ENCODE data around the gene BCAS3. TPM values are rescaled to one million over a fixed set of nuclear protein-coding genes. Genes with fewer than 3 reads are reported as not detected.

BCAS3 gene
- total RNA-seq, 2 experiments from 2014 or later: 5.1 to 6.9 TPM

GRCh38 chr17:61335845-61336655 lies 658.4 kb downstream of the BCAS3 start:
- DNase-seq (no peak), ATAC-seq (no peak)
- POLR2A ChIA-PET: no interaction called here
- H3K27me3 Mint-ChIP-seq: no peaks in the 10 kb centered on the region
- no peak overlapping the region for H3K27ac Mint-ChIP-seq
- H3K9me3 Mint-ChIP-seq: no peaks in the 10 kb centered on the region
- no peaks in the 10 kb centered on the region for H3K4me1 Mint-ChIP-seq (ENCODE audit: low read depth)
- intact Hi-C loops (cut with micrococcal nuclease): no loop called here
- TF ChIP-seq CTCF (IDR thresholded peaks at IDR 0.05): no peak
- CTCF ChIA-PET: interaction anchor here (1.0 kb wide), 1 partner anchor 54 kb away, joined by 4 read pairs; no protein-coding TSS in a partner anchor
- H3K4me3 Mint-ChIP-seq: no peak overlapping the region
- no peaks in the 10 kb centered on the region for H3K36me3 Mint-ChIP-seq (ENCODE audit: low read depth)

- Mint-ChIP-seq H3K9me3 (no peaks in the 10 kb centered on the region), H3K4me1 (ENCODE audit: low read depth) (no peaks in the 10 kb centered on the region), H3K4me3 (no peak overlapping the region), H3K27me3 (no peaks in the 10 kb centered on the region), H3K27ac (no peak overlapping the region), H3K36me3 (ENCODE audit: low read depth) (no peaks in the 10 kb centered on the region)
- intact Hi-C loops (cut with micrococcal nuclease): no loop called here
- no peak for ATAC-seq
- no peak for DNase-seq
- POLR2A ChIA-PET: no interaction called here
- CTCF ChIA-PET: no interaction called here
- no peak for TF ChIP-seq CTCF (IDR thresholded peaks at IDR 0.05)
Observed at GRCh38 chr17:61337290-61337689, 659.6 kb downstream of the BCAS3 start.

GRCh38 chr17:61338000-61338798 lies 660.5 kb downstream of the BCAS3 start:
- TF ChIP-seq CTCF (IDR thresholded peaks at IDR 0.05): no peak
- intact Hi-C loops (cut with micrococcal nuclease): no loop called here
- Mint-ChIP-seq H3K9me3 (no peaks in the 10 kb centered on the region), H3K27me3 (no peaks in the 10 kb centered on the region), H3K4me3 (no peak overlapping the region), H3K4me1 (ENCODE audit: low read depth) (no peaks in the 10 kb centered on the region), H3K36me3 (ENCODE audit: low read depth) (no peaks in the 10 kb centered on the region), H3K27ac (no peak overlapping the region)
- DNase-seq (no peak), ATAC-seq (no peak)
- ChIA-PET CTCF (no interaction called here), POLR2A (no interaction called here)

- no peak for DNase-seq
- Mint-ChIP-seq H3K36me3 (ENCODE audit: low read depth) (no peaks in the 10 kb centered on the region), H3K27ac (no peak overlapping the region), H3K27me3 (no peaks in the 10 kb centered on the region), H3K4me3 (no peak overlapping the region), H3K4me1 (ENCODE audit: low read depth) (no peaks in the 10 kb centered on the region), H3K9me3 (no peaks in the 10 kb centered on the region)
- ATAC-seq: no peak
- no peak for TF ChIP-seq CTCF (IDR thresholded peaks at IDR 0.05)
- ChIA-PET CTCF (no interaction called here), POLR2A (no interaction called here)
- intact Hi-C loops (cut with micrococcal nuclease): no loop called here
Observed at GRCh38 chr17:61338874-61339478, 661.3 kb downstream of the BCAS3 start.

Data from activated CD8-positive, alpha-beta T cell treated with anti-CD3 and anti-CD28 coated beads for 36 hours (primary cell).